HEK293 (cell line): ENCODE measurements around the gene DAW1.

Experiments
- CTCF ChIA-PET: fragments of 350-600 bp; formaldehyde crosslinking; extraction: SDS; loops from one replicate; lab custom pipeline; 2021; ENCODE audit warnings: antibody characterized with exemption; lab: Yijun Ruan, JAX
- POLR2A ChIA-PET: fragments of 300-600 bp; formaldehyde crosslinking; extraction: SDS; loops from one replicate; lab custom pipeline; 2020; ENCODE audit warnings: antibody characterized with exemption, inconsistent platforms; lab: Yijun Ruan, JAX
- H3K27ac ChIP-seq: fragments of 200-500 bp; sonication (Bioruptor generic); 2 replicates; pipeline ENCODE4 v1.5.1; 2014; ENCODE audit warnings: low read depth, low read length, control low read depth, inconsistent platforms; ENCODE audit errors: extremely low read depth
- H3K36me3 ChIP-seq, 2 experiments: fragments of 200-500 bp in 1 of 2; sonication (Bioruptor generic) in 1 of 2; 1 replicate in 1 of 2; 2 replicates in 1 of 2; pipeline ENCODE4 v1.5.1; 2014 to 2017; ENCODE audit warnings: inconsistent platforms in 2 of 2, low read length in 2 of 2; ENCODE audit not compliant: control insufficient read depth in 2 of 2, insufficient read depth in 1 of 2
- H3K4me1 ChIP-seq: fragments of 200-500 bp; sonication (Bioruptor generic); 2 replicates; pipeline ENCODE4 v1.5.1; 2014; ENCODE audit warnings: mild to moderate bottlenecking, low read length, inconsistent platforms; ENCODE audit not compliant: control insufficient read depth, insufficient read depth
- H3K4me3 ChIP-seq: 2 replicates; pipeline ENCODE4 v1.5.1; 2011; ENCODE audit warnings: low read depth, mild to moderate bottlenecking, control low read depth, low read length, moderate library complexity
- H3K9me3 ChIP-seq: fragments of 200-500 bp; sonication (Bioruptor generic); 2 replicates; pipeline ENCODE4 v1.5.1; 2014; ENCODE audit warnings: low read depth, low read length, inconsistent platforms; ENCODE audit not compliant: control insufficient read depth, insufficient read depth
- GLI2 ChIP-seq: fragments of 450-650 bp; formaldehyde crosslinking; IDR thresholded peaks from 2 replicates; pipeline ENCODE4; 2017; ENCODE audit warnings: missing biosample characterization, missing genetic modification characterization, low read depth, borderline replicate concordance
- GLIS1 ChIP-seq: fragments of 450-650 bp; formaldehyde crosslinking; IDR thresholded peaks from 2 replicates; pipeline ENCODE4 v1.5.1; 2016; ENCODE audit warnings: missing biosample characterization, missing genetic modification characterization
- MZF1 ChIP-seq: fragments of 450-650 bp; formaldehyde crosslinking; IDR thresholded peaks from 2 replicates; pipeline ENCODE4 v1.5.1; 2017; ENCODE audit warnings: missing biosample characterization, missing genetic modification characterization, borderline replicate concordance
- ZFP3 ChIP-seq: fragments of 450-650 bp; formaldehyde crosslinking; IDR thresholded peaks from 2 replicates; pipeline ENCODE4 v1.5.1; 2016; ENCODE audit warnings: low read depth, missing biosample characterization, missing genetic modification characterization
- ZNF335 ChIP-seq: fragments of 450-650 bp; formaldehyde crosslinking; conservative IDR thresholded peaks from 2 replicates; pipeline ENCODE4 v1.5.1; 2016; ENCODE audit warnings: missing biosample characterization, missing genetic modification characterization
- ZNF354C ChIP-seq: fragments of 450-650 bp; formaldehyde crosslinking; IDR thresholded peaks from 2 replicates; pipeline ENCODE4 v1.5.1; 2016; ENCODE audit warnings: missing biosample characterization, missing genetic modification characterization, low read depth, borderline replicate concordance
- ZNF473 ChIP-seq: fragments of 450-650 bp; formaldehyde crosslinking; IDR thresholded peaks from 2 replicates; pipeline ENCODE4 v1.5.1; 2017; ENCODE audit warnings: missing biosample characterization, missing genetic modification characterization
- ZNF549 ChIP-seq: fragments of 450-650 bp; IDR thresholded peaks from 2 replicates; pipeline ENCODE4 v1.5.1; 2018; ENCODE audit warnings: missing biosample characterization, missing genetic modification characterization, mild to moderate bottlenecking, inconsistent platforms, moderate library complexity
- ZNF596 ChIP-seq: fragments of 450-650 bp; IDR thresholded peaks from 2 replicates; pipeline ENCODE4 v1.5.0; 2018; ENCODE audit warnings: missing biosample characterization, mild to moderate bottlenecking, missing genetic modification characterization, moderate library complexity
- ZNF626 ChIP-seq: fragments of 450-650 bp; sonication (Bioruptor Pico); formaldehyde crosslinking; IDR thresholded peaks from 2 replicates; pipeline ENCODE4 v1.5.1; 2018; ENCODE audit warnings: missing biosample characterization, missing genetic modification characterization, inconsistent platforms
- ZNF747 ChIP-seq: fragments of 450-650 bp; formaldehyde crosslinking; IDR thresholded peaks from 2 replicates; pipeline ENCODE4 v1.5.1; 2016; ENCODE audit warnings: missing biosample characterization, missing genetic modification characterization
- ZSCAN16 ChIP-seq: fragments of 450-650 bp; formaldehyde crosslinking; IDR thresholded peaks from 2 replicates; pipeline ENCODE4 v1.5.1; 2016; ENCODE audit warnings: missing biosample characterization, missing genetic modification characterization
- TF ChIP-seq, protein P1 (sequence below): fragments of 450-650 bp; formaldehyde crosslinking; IDR thresholded peaks from 2 replicates; pipeline ENCODE4 v1.5.1; 2016; ENCODE audit warnings: missing biosample characterization, missing genetic modification characterization
- TF ChIP-seq, protein P2 (sequence below): fragments of 450-650 bp; formaldehyde crosslinking; optimal IDR thresholded peaks from 2 replicates; pipeline ENCODE3; 2016; ENCODE audit warnings: missing biosample characterization, mild to moderate bottlenecking, missing genetic modification characterization
- TF ChIP-seq, protein P3 (sequence below): fragments of 450-650 bp; formaldehyde crosslinking; IDR thresholded peaks from 2 replicates; pipeline ENCODE4 v1.5.1; 2016; ENCODE audit warnings: missing biosample characterization, missing genetic modification characterization, borderline replicate concordance
- TF ChIP-seq, protein P4 (sequence below): fragments of 450-650 bp; formaldehyde crosslinking; IDR thresholded peaks from 2 replicates; pipeline ENCODE4 v1.5.1; 2017; ENCODE audit warnings: missing biosample characterization, missing genetic modification characterization
- TF ChIP-seq, protein P5 (sequence below): fragments of 450-650 bp; formaldehyde crosslinking; IDR thresholded peaks from 2 replicates; pipeline ENCODE4 v1.5.1; 2016; ENCODE audit warnings: missing biosample characterization, missing genetic modification characterization

Gene DAW1

DNA sequence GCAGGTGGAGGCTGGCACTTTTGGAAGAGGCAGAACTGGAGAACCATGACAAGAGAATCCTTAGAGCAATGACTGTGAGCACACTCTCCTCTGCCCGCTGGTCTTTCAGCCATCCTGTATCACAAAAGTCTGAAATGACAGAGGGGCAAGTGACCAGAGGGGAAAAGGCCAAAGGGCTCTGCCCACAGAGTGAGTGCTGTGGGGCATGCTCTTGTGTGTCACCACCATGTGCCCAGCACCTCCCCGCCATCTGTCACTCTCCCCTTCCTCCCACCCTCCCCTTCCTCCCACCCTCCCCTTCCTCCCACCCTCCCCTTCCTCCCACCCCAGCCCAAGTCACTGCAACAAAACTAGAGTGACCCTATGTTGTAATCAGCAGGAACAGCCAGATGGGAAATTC is 31.9 kb downstream of the DAW1 start:
- TF ChIP-seq, protein P1, sequence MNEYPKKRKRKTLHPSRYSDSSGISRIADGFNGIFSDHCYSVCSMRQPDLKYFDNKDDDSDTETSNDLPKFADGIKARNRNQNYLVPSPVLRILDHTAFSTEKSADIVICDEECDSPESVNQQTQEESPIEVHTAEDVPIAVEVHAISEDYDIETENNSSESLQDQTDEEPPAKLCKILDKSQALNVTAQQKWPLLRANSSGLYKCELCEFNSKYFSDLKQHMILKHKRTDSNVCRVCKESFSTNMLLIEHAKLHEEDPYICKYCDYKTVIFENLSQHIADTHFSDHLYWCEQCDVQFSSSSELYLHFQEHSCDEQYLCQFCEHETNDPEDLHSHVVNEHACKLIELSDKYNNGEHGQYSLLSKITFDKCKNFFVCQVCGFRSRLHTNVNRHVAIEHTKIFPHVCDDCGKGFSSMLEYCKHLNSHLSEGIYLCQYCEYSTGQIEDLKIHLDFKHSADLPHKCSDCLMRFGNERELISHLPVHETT: no peak
- TF ChIP-seq, protein P2, sequence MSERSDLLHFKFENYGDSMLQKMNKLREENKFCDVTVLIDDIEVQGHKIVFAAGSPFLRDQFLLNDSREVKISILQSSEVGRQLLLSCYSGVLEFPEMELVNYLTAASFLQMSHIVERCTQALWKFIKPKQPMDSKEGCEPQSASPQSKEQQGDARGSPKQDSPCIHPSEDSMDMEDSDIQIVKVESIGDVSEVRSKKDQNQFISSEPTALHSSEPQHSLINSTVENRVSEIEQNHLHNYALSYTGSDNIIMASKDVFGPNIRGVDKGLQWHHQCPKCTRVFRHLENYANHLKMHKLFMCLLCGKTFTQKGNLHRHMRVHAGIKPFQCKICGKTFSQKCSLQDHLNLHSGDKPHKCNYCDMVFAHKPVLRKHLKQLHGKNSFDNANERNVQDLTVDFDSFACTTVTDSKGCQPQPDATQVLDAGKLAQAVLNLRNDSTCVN (tag by site-specific recombination): no peak
- TF ChIP-seq, protein P3, sequence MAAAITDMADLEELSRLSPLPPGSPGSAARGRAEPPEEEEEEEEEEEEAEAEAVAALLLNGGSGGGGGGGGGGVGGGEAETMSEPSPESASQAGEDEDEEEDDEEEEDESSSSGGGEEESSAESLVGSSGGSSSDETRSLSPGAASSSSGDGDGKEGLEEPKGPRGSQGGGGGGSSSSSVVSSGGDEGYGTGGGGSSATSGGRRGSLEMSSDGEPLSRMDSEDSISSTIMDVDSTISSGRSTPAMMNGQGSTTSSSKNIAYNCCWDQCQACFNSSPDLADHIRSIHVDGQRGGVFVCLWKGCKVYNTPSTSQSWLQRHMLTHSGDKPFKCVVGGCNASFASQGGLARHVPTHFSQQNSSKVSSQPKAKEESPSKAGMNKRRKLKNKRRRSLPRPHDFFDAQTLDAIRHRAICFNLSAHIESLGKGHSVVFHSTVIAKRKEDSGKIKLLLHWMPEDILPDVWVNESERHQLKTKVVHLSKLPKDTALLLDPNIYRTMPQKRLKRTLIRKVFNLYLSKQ (tag by site-specific recombination): no peak
- TF ChIP-seq GLI2 (tag by site-specific recombination): no peak
- TF ChIP-seq ZNF747 (tag by site-specific recombination): no peak
- TF ChIP-seq, all 188 proteins: peak for 0
- Histone ChIP-seq H3K36me3 (no peaks in the 10 kb centered on the region), H3K9me3 (no peaks in the 10 kb centered on the region), H3K27ac (no peak overlapping the region), H3K4me3 (no peak overlapping the region), H3K4me1 (no peaks in the 10 kb centered on the region)
- CTCF ChIA-PET: interaction anchor here (0.7 kb wide), 1 partner anchor 20 kb away, joined by 5 read pairs; no protein-coding TSS in a partner anchor
- POLR2A ChIA-PET: no interaction called here

DNA sequence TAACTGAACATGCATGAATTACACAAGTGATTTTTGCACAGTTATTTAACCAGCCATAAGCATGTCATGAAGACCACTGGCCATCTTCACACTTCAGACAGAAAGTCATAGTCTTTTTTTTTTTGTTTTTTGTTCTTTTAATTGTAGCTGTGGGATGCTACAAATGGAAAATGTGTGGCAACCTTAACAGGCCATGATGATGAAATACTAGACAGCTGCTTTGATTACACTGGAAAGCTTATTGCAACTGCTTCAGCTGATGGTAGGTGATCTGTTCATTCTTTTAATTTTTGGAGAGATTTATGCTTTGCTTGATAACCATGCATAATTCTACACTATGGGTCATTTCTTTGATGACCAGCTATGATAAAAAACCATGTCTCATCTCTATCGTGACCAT is 35.6 kb downstream of the DAW1 start:
- no peaks in the 10 kb centered on the region for H3K4me1 ChIP-seq
- no peak overlapping the region for H3K4me3 ChIP-seq
- CTCF ChIA-PET: interaction anchor here (0.5 to 1.6 kb wide), 2 partner anchors 17 to 1680 kb away, joined by 3 to 4 read pairs; no protein-coding TSS in a partner anchor
- POLR2A ChIA-PET: no interaction called here
- TF ChIP-seq ZFP3 (no peak), ZSCAN16 (tag by site-specific recombination) (no peak), ZNF626 (no peak)
- H3K36me3 ChIP-seq: no peaks in the 10 kb centered on the region
- no peak overlapping the region for H3K27ac ChIP-seq
- no peaks in the 10 kb centered on the region for H3K9me3 ChIP-seq

DNA sequence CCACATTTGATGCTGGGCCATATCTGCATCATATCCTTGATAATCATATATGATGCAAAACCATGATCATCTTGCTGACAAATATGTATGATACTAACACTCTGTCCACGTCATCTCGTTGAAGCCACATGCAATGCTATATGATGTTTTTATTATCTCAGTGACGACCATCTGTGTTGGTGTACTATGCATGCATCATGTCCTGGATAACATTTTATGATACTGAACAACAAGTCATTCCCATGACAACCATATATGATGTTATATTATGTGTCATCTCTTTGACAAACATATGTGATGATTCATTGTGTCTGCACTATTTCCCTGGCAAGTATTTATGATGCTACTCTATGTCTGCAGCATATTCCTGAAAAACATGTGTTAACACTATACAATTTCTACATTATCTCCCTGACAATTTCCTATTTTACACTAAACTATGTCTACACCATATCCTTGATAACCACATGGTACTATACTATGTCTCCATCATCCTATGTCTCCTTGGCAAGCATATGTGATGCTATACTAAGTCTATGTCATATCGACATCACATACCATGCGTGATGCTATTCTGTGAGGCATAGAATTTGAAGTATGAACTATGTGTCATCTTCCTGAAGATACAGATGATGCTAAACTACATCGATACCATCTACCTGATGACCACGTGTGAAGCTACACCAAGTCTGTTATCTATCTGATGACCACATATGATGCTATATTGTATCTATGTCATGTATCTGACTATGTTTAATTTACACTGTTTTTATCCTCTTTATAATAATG is 37.0 kb downstream of the DAW1 start:
- CTCF ChIA-PET: interaction anchor here (0.6 to 1.8 kb wide), 2 partner anchors 18 to 79 kb away, joined by 4 read pairs; no protein-coding TSS in a partner anchor
- H3K9me3 ChIP-seq: no peaks in the 10 kb centered on the region
- H3K27ac ChIP-seq: no peak overlapping the region
- TF ChIP-seq, protein P4, sequence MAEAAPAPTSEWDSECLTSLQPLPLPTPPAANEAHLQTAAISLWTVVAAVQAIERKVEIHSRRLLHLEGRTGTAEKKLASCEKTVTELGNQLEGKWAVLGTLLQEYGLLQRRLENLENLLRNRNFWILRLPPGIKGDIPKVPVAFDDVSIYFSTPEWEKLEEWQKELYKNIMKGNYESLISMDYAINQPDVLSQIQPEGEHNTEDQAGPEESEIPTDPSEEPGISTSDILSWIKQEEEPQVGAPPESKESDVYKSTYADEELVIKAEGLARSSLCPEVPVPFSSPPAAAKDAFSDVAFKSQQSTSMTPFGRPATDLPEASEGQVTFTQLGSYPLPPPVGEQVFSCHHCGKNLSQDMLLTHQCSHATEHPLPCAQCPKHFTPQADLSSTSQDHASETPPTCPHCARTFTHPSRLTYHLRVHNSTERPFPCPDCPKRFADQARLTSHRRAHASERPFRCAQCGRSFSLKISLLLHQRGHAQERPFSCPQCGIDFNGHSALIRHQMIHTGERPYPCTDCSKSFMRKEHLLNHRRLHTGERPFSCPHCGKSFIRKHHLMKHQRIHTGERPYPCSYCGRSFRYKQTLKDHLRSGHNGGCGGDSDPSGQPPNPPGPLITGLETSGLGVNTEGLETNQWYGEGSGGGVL: no peak
- TF ChIP-seq GLIS1 (tag by site-specific recombination): no peak
- TF ChIP-seq ZNF354C: no peak
- TF ChIP-seq ZNF596: no peak
- no peak for TF ChIP-seq ZNF473
- no peak for TF ChIP-seq MZF1 (tag by site-specific recombination)
- TF ChIP-seq ZNF549 (tag by site-specific recombination): no peak
- TF ChIP-seq, protein P5, sequence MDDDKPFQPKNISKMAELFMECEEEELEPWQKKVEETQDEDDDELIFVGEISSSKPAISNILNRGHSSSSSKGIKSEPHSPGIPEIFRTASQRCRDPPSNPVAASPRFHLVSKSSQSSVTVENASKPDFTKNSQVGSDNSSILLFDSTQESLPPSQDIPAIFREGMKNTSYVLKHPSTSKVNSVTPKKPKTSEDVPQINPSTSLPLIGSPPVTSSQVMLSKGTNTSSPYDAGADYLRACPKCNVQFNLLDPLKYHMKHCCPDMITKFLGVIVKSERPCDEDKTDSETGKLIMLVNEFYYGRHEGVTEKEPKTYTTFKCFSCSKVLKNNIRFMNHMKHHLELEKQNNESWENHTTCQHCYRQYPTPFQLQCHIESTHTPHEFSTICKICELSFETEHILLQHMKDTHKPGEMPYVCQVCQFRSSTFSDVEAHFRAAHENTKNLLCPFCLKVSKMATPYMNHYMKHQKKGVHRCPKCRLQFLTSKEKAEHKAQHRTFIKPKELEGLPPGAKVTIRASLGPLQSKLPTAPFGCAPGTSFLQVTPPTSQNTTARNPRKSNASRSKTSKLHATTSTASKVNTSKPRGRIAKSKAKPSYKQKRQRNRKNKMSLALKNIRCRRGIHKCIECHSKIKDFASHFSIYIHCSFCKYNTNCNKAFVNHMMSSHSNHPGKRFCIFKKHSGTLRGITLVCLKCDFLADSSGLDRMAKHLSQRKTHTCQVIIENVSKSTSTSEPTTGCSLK (tag by site-specific recombination): no peak
- no peak for TF ChIP-seq ZNF335
- no peaks in the 10 kb centered on the region for H3K4me1 ChIP-seq
- H3K36me3 ChIP-seq: no peaks in the 10 kb centered on the region
- no peak overlapping the region for H3K4me3 ChIP-seq
- POLR2A ChIA-PET: no interaction called here
